Measurements from ENCODE around the gene SLX4IP.

Gene SLX4IP

GRCh38 chr20:10639077-10639736, 204.1 kb downstream of the SLX4IP start:
- DNase-seq = no peak

GRCh38 chr20:10639737-10640556, 204.8 kb downstream of the SLX4IP start:
- no peak for DNase-seq

GRCh38 chr20:10640897-10641296, 205.8 kb downstream of the SLX4IP start:
- no peak for DNase-seq

- no peak for DNase-seq
Observed at GRCh38 chr20:10641467-10641866, 206.4 kb downstream of the SLX4IP start.

GRCh38 chr20:10641893-10642292, 206.8 kb downstream of the SLX4IP start:
- no peak for DNase-seq

- no peak for DNase-seq
Observed at GRCh38 chr20:10642856-10643559, 207.9 kb downstream of the SLX4IP start.

GRCh38 chr20:10643560-10643873, 208.4 kb downstream of the SLX4IP start:
- DNase-seq = no peak

- no peak for DNase-seq
Observed at GRCh38 chr20:10644458-10645204, 209.5 kb downstream of the SLX4IP start.

- no peak for DNase-seq
Observed at GRCh38 chr20:10645205-10645570, 210.1 kb downstream of the SLX4IP start.

GRCh38 chr20:10646006-10646405, 210.9 kb downstream of the SLX4IP start:
- no peak for DNase-seq

GRCh38 chr20:10646886-10647420, 211.8 kb downstream of the SLX4IP start:
- DNase-seq = no peak

GRCh38 chr20:10647471-10647870, 212.4 kb downstream of the SLX4IP start:
- no peak for DNase-seq

- DNase-seq = no peak
Observed at GRCh38 chr20:10647909-10648308, 212.8 kb downstream of the SLX4IP start.

- DNase-seq = no peak
Observed at GRCh38 chr20:10648651-10649050, 213.5 kb downstream of the SLX4IP start.

GRCh38 chr20:10649080-10649796, 214.1 kb downstream of the SLX4IP start:
- no peak for DNase-seq

GRCh38 chr20:10649797-10650160, 214.7 kb downstream of the SLX4IP start:
- DNase-seq = no peak

- DNase-seq = no peak
Observed at GRCh38 chr20:10651227-10651990, 216.3 kb downstream of the SLX4IP start.

- DNase-seq = no peak
Observed at GRCh38 chr20:10652185-10652584, 217.1 kb downstream of the SLX4IP start.

GRCh38 chr20:10652660-10653261, 217.7 kb downstream of the SLX4IP start:
- DNase-seq = no peak

- no peak for DNase-seq
Observed at GRCh38 chr20:10653599-10654249, 218.6 kb downstream of the SLX4IP start.

GRCh38 chr20:10654250-10654610, 219.1 kb downstream of the SLX4IP start:
- no peak for DNase-seq
